ENCODE data around the gene ENTPD6. TPM values are rescaled to one million over a fixed set of nuclear protein-coding genes. Genes with fewer than 3 reads are reported as not detected.
A peak's percentile ranks its signal among the peaks of the same experiment; 100 is the strongest.

ENTPD6 gene
- total and polyA plus RNA-seq, 5 donors: 102 to 146 (median 129) TPM

GRCh38 chr20:25223765-25224720, 28.5 kb downstream of the ENTPD6 start:
- H3K27me3 ChIP-seq (ENCODE audit: control insufficient read depth, insufficient read depth): no peaks in the 10 kb centered on the region
- H3K9me3 ChIP-seq (ENCODE audit: control insufficient read depth, low read length): no peaks in the 10 kb centered on the region
- DNase-seq (peak in 1 of 3 donors; percentile 48), ATAC-seq (no peak)
- intact Hi-C loops (cut with DNase I): loop anchor here in 1 of 4 donors (10.0 kb wide), 1 partner anchor 71 kb away; no protein-coding TSS in a partner anchor
- H3K27ac ChIP-seq (ENCODE audit: low read length): no peak overlapping the region
- WGBS: 92% methylated on average over 24 of the region's 24 CpGs
- H3K4me3 ChIP-seq (ENCODE audit: low read length): no peak overlapping the region
- peaks cover 18% of the 10 kb centered on the region for H3K4me1 ChIP-seq (ENCODE audit: control insufficient read depth, insufficient read depth, low read length)

- no peaks in the 10 kb centered on the region for H3K27me3 ChIP-seq (ENCODE audit: control insufficient read depth, insufficient read depth)
- 97% methylated on average over 16 of the region's 16 CpGs for WGBS
- no peak overlapping the region for H3K27ac ChIP-seq (ENCODE audit: low read length)
- peak in 2 of 3 donors; percentile 22 to 45 for DNase-seq
- no peak overlapping the region for H3K4me3 ChIP-seq (ENCODE audit: low read length)
- intact Hi-C loops (cut with DNase I): loop anchor here in 1 of 4 donors (10.0 kb wide), 1 partner anchor 70 kb away; no protein-coding TSS in a partner anchor
- no peak for ATAC-seq
- peaks cover 22% of the 10 kb centered on the region for H3K4me1 ChIP-seq (ENCODE audit: control insufficient read depth, insufficient read depth, low read length)
- H3K9me3 ChIP-seq (ENCODE audit: control insufficient read depth, low read length): no peaks in the 10 kb centered on the region
Observed at GRCh38 chr20:25224941-25225340, 29.4 kb downstream of the ENTPD6 start.

GRCh38 chr20:25225642-25226432, 30.3 kb downstream of the ENTPD6 start:
- intact Hi-C loops (cut with DNase I): loop anchor here in 1 of 4 donors (10.0 kb wide), 1 partner anchor 69 kb away; no protein-coding TSS in a partner anchor
- DNase-seq (peak in 1 of 3 donors; percentile 55), ATAC-seq (no peak)
- WGBS: 77% methylated on average over 16 of the region's 16 CpGs
- peaks cover 22% of the 10 kb centered on the region for H3K4me1 ChIP-seq (ENCODE audit: control insufficient read depth, insufficient read depth, low read length)
- H3K9me3 ChIP-seq (ENCODE audit: control insufficient read depth, low read length): no peaks in the 10 kb centered on the region
- no peaks in the 10 kb centered on the region for H3K27me3 ChIP-seq (ENCODE audit: control insufficient read depth, insufficient read depth)
- no peak overlapping the region for H3K4me3 ChIP-seq (ENCODE audit: low read length)
- peak overlapping the region; percentile 81 for H3K27ac ChIP-seq (ENCODE audit: low read length)

GRCh38 chr20:25226433-25227316, 31.2 kb downstream of the ENTPD6 start:
- WGBS: 56% methylated on average over 28 of the region's 28 CpGs
- peak; percentile 68 to 84 (median 79) for DNase-seq
- Histone ChIP-seq H3K27me3 (ENCODE audit: control insufficient read depth, insufficient read depth) (no peaks in the 10 kb centered on the region), H3K4me1 (ENCODE audit: control insufficient read depth, insufficient read depth, low read length) (peaks cover 17% of the 10 kb centered on the region), H3K9me3 (ENCODE audit: control insufficient read depth, low read length) (no peaks in the 10 kb centered on the region), H3K4me3 (ENCODE audit: low read length) (no peak overlapping the region), H3K27ac (ENCODE audit: low read length) (peak overlapping the region; percentile 81)
- intact Hi-C loops (cut with DNase I): loop anchor here in 1 of 4 donors (10.0 kb wide), 1 partner anchor 68 kb away; no protein-coding TSS in a partner anchor
- peak; percentile 69 to 75 for ATAC-seq

GRCh38 chr20:25227317-25227831, 31.9 kb downstream of the ENTPD6 start:
- Histone ChIP-seq H3K9me3 (ENCODE audit: control insufficient read depth, low read length) (no peaks in the 10 kb centered on the region), H3K27me3 (ENCODE audit: control insufficient read depth, insufficient read depth) (no peaks in the 10 kb centered on the region), H3K4me3 (ENCODE audit: low read length) (no peak overlapping the region), H3K4me1 (ENCODE audit: control insufficient read depth, insufficient read depth, low read length) (peaks cover 13% of the 10 kb centered on the region), H3K27ac (ENCODE audit: low read length) (peak overlapping the region; percentile 98)
- DNase-seq (peak in 2 of 3 donors; percentile 60 to 63), ATAC-seq (peak; percentile 39 to 63)
- intact Hi-C loops (cut with DNase I): loop anchor here in 1 of 4 donors (10.0 kb wide), 1 partner anchor 67 kb away; no protein-coding TSS in a partner anchor
- WGBS: 31% methylated on average over 12 of the region's 12 CpGs

GRCh38 chr20:25229486-25230165, 34.1 kb downstream of the ENTPD6 start:
- Histone ChIP-seq H3K27me3 (ENCODE audit: control insufficient read depth, insufficient read depth) (no peaks in the 10 kb centered on the region), H3K27ac (ENCODE audit: low read length) (peak overlapping the region; percentile 83), H3K9me3 (ENCODE audit: control insufficient read depth, low read length) (no peaks in the 10 kb centered on the region), H3K4me3 (ENCODE audit: low read length) (no peak overlapping the region), H3K4me1 (ENCODE audit: control insufficient read depth, insufficient read depth, low read length) (peaks cover 11% of the 10 kb centered on the region)
- intact Hi-C loops (cut with DNase I): loop anchor here in 1 of 4 donors (10.0 kb wide), 1 partner anchor 65 kb away; no protein-coding TSS in a partner anchor
- ATAC-seq (no peak), DNase-seq (peak in 1 of 3 donors; percentile 52)
- 81% methylated on average over 23 of the region's 23 CpGs for WGBS

GRCh38 chr20:25230166-25230831, 34.8 kb downstream of the ENTPD6 start:
- Histone ChIP-seq H3K9me3 (ENCODE audit: control insufficient read depth, low read length) (no peaks in the 10 kb centered on the region), H3K4me1 (ENCODE audit: control insufficient read depth, insufficient read depth, low read length) (peaks cover 11% of the 10 kb centered on the region), H3K27me3 (ENCODE audit: control insufficient read depth, insufficient read depth) (no peaks in the 10 kb centered on the region), H3K4me3 (ENCODE audit: low read length) (no peak overlapping the region), H3K27ac (ENCODE audit: low read length) (peak overlapping the region; percentile 83)
- intact Hi-C loops (cut with DNase I): no loop called here
- WGBS: 60% methylated on average over 8 of the region's 8 CpGs
- peak in 1 of 2 donors; percentile 40 for ATAC-seq
- DNase-seq: peak in 1 of 3 donors; percentile 37

GRCh38 chr20:25233016-25233772, 37.7 kb downstream of the ENTPD6 start:
- no peak overlapping the region for H3K4me3 ChIP-seq (ENCODE audit: low read length)
- DNase-seq (peak; percentile 84 to 90 (median 88)), ATAC-seq (peak; percentile 74 to 77)
- H3K9me3 ChIP-seq (ENCODE audit: control insufficient read depth, low read length): no peaks in the 10 kb centered on the region
- peak overlapping the region; percentile 19 for H3K27ac ChIP-seq (ENCODE audit: low read length)
- peaks cover 9% of the 10 kb centered on the region for H3K4me1 ChIP-seq (ENCODE audit: control insufficient read depth, insufficient read depth, low read length)
- 51% methylated on average over 10 of the region's 10 CpGs for WGBS
- intact Hi-C loops (cut with DNase I): no loop called here
- no peaks in the 10 kb centered on the region for H3K27me3 ChIP-seq (ENCODE audit: control insufficient read depth, insufficient read depth)
